Measurements from ENCODE around the gene AMER1.

The AMER1 gene

DNA sequence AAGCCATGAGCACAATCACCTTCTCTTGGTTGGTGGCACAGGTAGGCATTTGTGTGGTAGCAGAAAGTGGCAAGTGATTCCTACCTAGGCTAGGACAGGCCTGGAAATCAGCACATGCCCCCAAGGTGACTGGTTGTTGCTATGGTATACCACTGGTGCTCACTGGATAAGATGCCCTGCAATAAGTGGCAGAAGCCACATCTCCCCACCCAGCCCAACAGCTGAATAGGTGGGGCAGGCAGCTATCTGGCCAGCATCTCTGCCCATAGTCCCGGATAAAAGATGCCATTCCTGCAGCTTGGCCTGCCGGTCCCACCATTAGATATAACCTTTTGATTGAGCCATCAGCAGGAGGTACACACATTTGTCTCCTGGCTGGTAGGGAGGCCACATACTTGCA lies 21.1 kb downstream of the AMER1 start:
- no peak for DNase-seq (ENCODE audit: low read depth)

DNA sequence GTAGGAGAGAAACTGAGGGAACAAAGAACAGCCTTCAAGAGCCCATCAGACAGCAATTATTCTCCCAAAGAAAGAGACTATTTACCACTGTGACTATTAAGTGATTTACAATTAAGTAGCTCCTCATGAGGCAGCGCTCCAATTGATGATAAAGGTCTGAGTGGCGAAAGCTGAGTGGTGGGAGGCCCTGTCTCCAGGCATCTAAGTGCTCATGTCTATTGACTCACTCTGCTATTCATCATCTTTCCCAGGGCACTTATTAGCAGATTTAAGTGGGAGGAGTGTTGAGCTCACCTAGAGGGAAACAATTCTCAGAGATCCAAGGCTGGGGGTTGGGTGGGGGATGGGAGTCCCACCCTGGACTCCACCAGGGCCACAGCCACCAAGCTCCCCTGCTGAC lies 23.3 kb downstream of the AMER1 start:
- no peak for DNase-seq (ENCODE audit: low read depth)

GRCh38 chrX:64176876-64177275 lies 28.6 kb downstream of the AMER1 start:
- no peak for DNase-seq (ENCODE audit: low read depth)

GRCh38 chrX:64169988-64170387 lies 35.5 kb downstream of the AMER1 start:
- DNase-seq (ENCODE audit: low read depth), result no peak

GRCh38 chrX:64152857-64153256 lies 52.7 kb downstream of the AMER1 start:
- no peak for DNase-seq (ENCODE audit: low read depth)

- no peak for DNase-seq (ENCODE audit: low read depth)
Measured at GRCh38 chrX:64151911-64152310, 53.6 kb downstream of the AMER1 start.

GRCh38 chrX:64150775-64151174 lies 54.7 kb downstream of the AMER1 start:
- no peak for DNase-seq (ENCODE audit: low read depth)

All from activated T-helper 1 cell treated with Interleukin-2 at 50 U/mL for 16 hours (primary cell).